Stomach (tissue), 9 donors: Measurements from ENCODE around the gene SPI1. TPM values are rescaled to one million over a fixed set of nuclear protein-coding genes. Genes with fewer than 3 reads are reported as not detected.
A peak's percentile ranks its signal among the peaks of the same experiment; 100 is the strongest.

Experiments used
- DNase-seq, 2 donors: peaks; one replicate each; pipeline versions ENCODE4 v3.0.0 to v3.0.0-alpha.2; 2013 to 2019
- H3K27ac ChIP-seq, 5 donors: fragments of 200-600 bp in 4 of 5; sonication (generic) in 4 of 5; one replicate each; pipeline ENCODE4 v1.5.1; 2013 to 2019; ENCODE audit warnings: mild to moderate bottlenecking in 1 of 5, moderate library complexity in 1 of 5
- H3K27me3 ChIP-seq, 3 donors: fragments of 200-600 bp; sonication (generic); one replicate each; pipeline ENCODE4 v1.5.1; 2017 to 2019; ENCODE audit warnings: mixed run types in 1 of 3
- H3K36me3 ChIP-seq, 4 donors: fragments of 200-600 bp; sonication (generic); 1 replicate in 3 of 4; 2 replicates in 1 of 4; pipeline ENCODE4 v1.5.1; 2016 to 2019
- H3K4me1 ChIP-seq, 4 donors: fragments of 200-600 bp; sonication (generic); one replicate each; pipeline ENCODE4 v1.5.1; 2016 to 2019
- H3K4me3 ChIP-seq, 4 donors: fragments of 200-600 bp; sonication (generic) in 3 of 4; one replicate each; pipeline ENCODE4 v1.5.1; 2016 to 2019; ENCODE audit warnings: mild to moderate bottlenecking in 1 of 4
- H3K9me3 ChIP-seq, 4 donors: fragments of 200-600 bp; sonication (generic); one replicate each; pipeline ENCODE4 v1.5.1; 2016 to 2019
- CTCF ChIP-seq, 7 experiments: fragments of 450-650 bp in 4 of 7; fragments of 200-600 bp in 3 of 7; sonication (generic) in 3 of 7; IDR thresholded peaks; one replicate each; pipeline ENCODE4 v1.5.1; 2016 to 2019; ENCODE audit warnings: antibody characterized with exemption in 7 of 7, control low read depth in 2 of 7, mild to moderate bottlenecking in 1 of 7
- EP300 ChIP-seq: sonication (generic); formaldehyde crosslinking; IDR thresholded peaks from one replicate; pipeline ENCODE4 v1.6.1; 2017; ENCODE audit warnings: antibody characterized with exemption
- POLR2A ChIP-seq, 4 donors: fragments of 450-650 bp; IDR thresholded peaks; one replicate each; pipeline ENCODE4 v1.6.1; 2016; ENCODE audit warnings: antibody characterized with exemption in 4 of 4, control low read depth in 2 of 4, mild to moderate bottlenecking in 1 of 4, moderate library complexity in 1 of 4
- POLR2AphosphoS5 ChIP-seq, 3 donors: sonication (generic); formaldehyde crosslinking; IDR thresholded peaks; one replicate each; pipeline ENCODE4 v1.6.1; 2016; ENCODE audit warnings: antibody characterized with exemption in 3 of 3
- WGBS, 5 donors: extraction: QIAGEN DNeasy Blood & Tissue Kit in 3 of 5; methylation state at CpG; one replicate each; pipeline versions ENCODE4 v1.1.5 to v1.1.7; 2013 to 2018; 5-methylcytosine and 5-hydroxymethylcytosine counted together
- intact Hi-C: fragments of 100-400 bp; cut with DNase I; formaldehyde crosslinking; loops from one replicate; pipeline ENCODE4 v1.15.1; 2023; ENCODE audit warnings: low total_unique reads
- polyA plus RNA-seq, 3 donors: library from polyadenylated mRNA; stranded (reverse); fragments of 200-250 nt; gene quantifications; one replicate each; pipeline ENCODE4 v1.2.3, GENCODE V29; 2013
- total RNA-seq, 5 donors: library from RNA; depleted of rRNA; stranded (reverse); fragments of >200 nt; gene quantifications; one replicate each; pipeline versions ENCODE4 v1.1.0 to v1.2.3, GENCODE V29; 2014 to 2016
- donor health status: healthy with polysubstance abuse.
- donor health status: Bipolar disorder and iron deficiency.
- donor health status: healthy.

Gene SPI1
- total and polyA plus RNA-seq, 8 donors, result 2.6 to 24.3 (median 8.2) TPM

DNA sequence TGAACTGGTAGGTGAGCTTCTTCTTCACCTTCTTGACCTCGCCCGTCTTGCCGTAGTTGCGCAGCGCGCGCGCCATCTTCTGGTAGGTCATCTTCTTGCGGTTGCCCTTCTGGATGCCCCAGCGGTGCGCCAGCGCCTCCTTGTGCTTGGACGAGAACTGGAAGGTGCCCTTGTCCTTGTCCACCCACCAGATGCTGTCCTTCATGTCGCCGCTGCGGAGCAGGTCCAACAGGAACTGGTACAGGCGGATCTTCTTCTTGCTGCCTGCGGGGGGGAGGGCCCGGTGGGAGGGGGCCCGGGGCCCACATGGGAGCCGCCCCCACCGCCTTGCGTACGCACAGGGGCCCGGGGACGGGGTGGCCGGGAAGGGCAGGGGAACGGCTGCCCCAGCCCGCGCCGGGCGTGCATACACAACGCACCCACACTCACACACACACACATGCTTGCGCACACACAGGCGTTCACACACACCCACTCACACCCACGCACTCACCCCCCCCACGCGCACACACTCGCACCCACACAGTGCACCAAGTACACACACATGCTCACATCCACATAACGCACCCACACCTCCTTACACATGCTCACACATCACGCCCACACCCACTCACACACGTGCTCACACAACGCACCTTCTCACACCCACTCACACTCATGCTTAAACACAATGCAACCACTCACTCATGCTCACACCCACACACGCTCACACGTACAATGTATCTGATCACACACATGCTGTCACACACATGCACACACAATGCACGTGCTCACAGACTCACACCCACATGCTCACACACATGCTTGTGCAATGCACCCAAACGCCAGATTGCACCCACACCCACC is 22.8 kb downstream of the SPI1 start:
- TF ChIP-seq POLR2AphosphoS5 (IDR thresholded peaks at IDR 0.05) (peak in 2 of 3 donors; percentile 56 to 90), EP300 (no peak), CTCF (IDR thresholded peaks at IDR 0.05) (peak in 5 of 7 experiments; percentile 84 to 99 (median 92)), POLR2A (IDR thresholded peaks at IDR 0.05) (no peak)
- Histone ChIP-seq H3K9me3 (no peaks in the 10 kb centered on the region), H3K27ac (peak overlapping the region in 2 of 5 donors; percentile 56 to 81), H3K36me3 (peaks cover 0 to 13% (median 0%) of the 10 kb centered on the region in 4 donors), H3K27me3 (no peaks in the 10 kb centered on the region), H3K4me1 (peaks cover 5 to 26% (median 24%) of the 10 kb centered on the region in 4 donors), H3K4me3 (peak overlapping the region; percentile 44 to 53 (median 50))
- intact Hi-C loops, result no loop called here
- DNase-seq, result peak; percentile 97
- WGBS, 5 donors, result 21 to 49% (median 31%) methylated on average over 34 to 47 of the region's 47 CpGs

DNA sequence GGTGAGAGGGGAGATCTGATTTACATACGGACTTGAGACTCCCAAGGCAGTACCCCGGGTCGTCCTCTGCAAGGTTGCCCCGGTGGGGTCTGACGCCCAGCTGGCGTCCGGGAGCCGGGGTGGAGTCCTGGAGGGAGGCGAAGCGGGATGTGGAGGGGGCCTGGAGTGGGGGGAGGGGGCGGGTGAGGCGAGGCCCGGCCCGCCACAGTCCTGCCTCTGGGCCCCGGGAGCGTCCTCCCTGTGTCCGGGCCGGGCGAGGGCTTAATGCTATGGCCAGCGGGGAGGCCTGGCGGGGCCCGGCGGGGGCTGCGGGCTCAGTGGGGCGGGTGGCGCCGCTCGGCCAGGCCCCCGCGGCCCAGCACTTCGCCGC is 23.4 kb downstream of the SPI1 start:
- TF ChIP-seq POLR2AphosphoS5 (IDR thresholded peaks at IDR 0.05), result no peak
- TF ChIP-seq CTCF (IDR thresholded peaks at IDR 0.05), result no peak
- no peak for TF ChIP-seq EP300
- intact Hi-C loops, result no loop called here
- Histone ChIP-seq H3K27me3 (no peaks in the 10 kb centered on the region), H3K4me1 (peaks cover 5 to 26% (median 24%) of the 10 kb centered on the region in 4 donors), H3K36me3 (peaks cover 0 to 13% (median 0%) of the 10 kb centered on the region in 4 donors), H3K9me3 (no peaks in the 10 kb centered on the region), H3K27ac (peak overlapping the region in 2 of 5 donors; percentile 56 to 81), H3K4me3 (peak overlapping the region; percentile 44 to 53 (median 50))
- 20 to 42% (median 30%) methylated on average over 13 to 32 of the region's 32 CpGs for WGBS, 5 donors
- DNase-seq, result peak in 1 of 2 donors; percentile 64

GRCh38 chr11:47353978-47354774 is 24.2 kb downstream of the SPI1 start:
- Histone ChIP-seq H3K9me3 (no peaks in the 10 kb centered on the region), H3K36me3 (peaks cover 0 to 13% (median 0%) of the 10 kb centered on the region in 4 donors), H3K4me3 (peak overlapping the region in 1 of 4 donors; percentile 53), H3K27ac (no peak overlapping the region), H3K4me1 (peaks cover 5 to 26% (median 24%) of the 10 kb centered on the region in 4 donors), H3K27me3 (no peaks in the 10 kb centered on the region)
- intact Hi-C loops, result no loop called here
- DNase-seq, result no peak
- 83 to 91% (median 89%) methylated on average over 15 of the region's 15 CpGs for WGBS, 5 donors
- TF ChIP-seq POLR2A (IDR thresholded peaks at IDR 0.05), result no peak
- no peak for TF ChIP-seq EP300
- TF ChIP-seq POLR2AphosphoS5 (IDR thresholded peaks at IDR 0.05), result no peak
- TF ChIP-seq CTCF (IDR thresholded peaks at IDR 0.05), result no peak

- intact Hi-C loops, result no loop called here
- H3K4me1 ChIP-seq, result peaks cover 5 to 26% (median 24%) of the 10 kb centered on the region in 4 donors
- no peaks in the 10 kb centered on the region for H3K9me3 ChIP-seq
- no peak within 1 kb of the TSS for H3K4me3 ChIP-seq
- H3K27me3 ChIP-seq, result no peaks in the 10 kb centered on the region
- H3K27ac ChIP-seq, result peak within 1 kb of the TSS in 4 of 5 donors; percentile 6 to 46 (median 26)
- no peak for DNase-seq
- peaks cover 0 to 7% (median 0%) of the 10 kb centered on the region in 4 donors for H3K36me3 ChIP-seq
- TF ChIP-seq POLR2AphosphoS5 (IDR thresholded peaks at IDR 0.05) (no peak), CTCF (IDR thresholded peaks at IDR 0.05) (no peak), POLR2A (IDR thresholded peaks at IDR 0.05) (no peak), EP300 (no peak)
- 71 to 93% (median 79%) methylated on average over 4 to 5 of the region's 5 CpGs for WGBS, 5 donors
Measured at GRCh38 chr11:47352556-47352955, 25.8 kb downstream of the SPI1 start, which contains the start of gene MYBPC3. MYBPC3 (minus strand) TSS chr11:47352702; CDS start chr11:47352647, 55 bp downstream.
